Chondrocyte (in vitro differentiated cells): Measurements from ENCODE around the gene TGFBR1. TPM values are rescaled to one million over a fixed set of nuclear protein-coding genes. Genes with fewer than 3 reads are reported as not detected.

Experiments
- DNase-seq: peaks from one replicate; pipeline ENCODE4 v3.0.0; 2021; ENCODE audit warnings: mixed read lengths, low spot score
- H3K27ac Mint-ChIP-seq: one replicate; pipeline ENCODE4 v1.8.0; 2021; ENCODE audit warnings: mild to moderate bottlenecking, moderate library complexity, mixed read lengths; ENCODE audit not compliant: unreplicated experiment
- H3K27me3 Mint-ChIP-seq: 2 replicates; pipeline ENCODE4 v1.8.0; 2021; ENCODE audit warnings: low read depth, mixed read lengths
- H3K36me3 Mint-ChIP-seq: 2 replicates; pipeline ENCODE4 v1.8.0; 2021; ENCODE audit warnings: low read depth, mixed read lengths
- H3K4me1 Mint-ChIP-seq: 2 replicates; pipeline ENCODE4 v1.8.0; 2021; ENCODE audit warnings: low read depth, mild to moderate bottlenecking, mixed read lengths
- H3K4me3 Mint-ChIP-seq: one replicate; pipeline ENCODE4 v1.8.0; 2021; ENCODE audit warnings: mild to moderate bottlenecking, moderate library complexity, mixed read lengths; ENCODE audit not compliant: unreplicated experiment
- H3K9me3 Mint-ChIP-seq: 2 replicates; pipeline ENCODE4 v1.8.0; 2021; ENCODE audit warnings: low read depth, mixed read lengths
- CTCF ChIP-seq: fragments of 200-600 bp; sonication (generic); IDR thresholded peaks from 2 replicates; pipeline ENCODE4 v1.5.0; 2021; ENCODE audit warnings: antibody characterized with exemption, mild to moderate bottlenecking, moderate library complexity
- total RNA-seq: library from RNA; stranded (reverse); gene quantifications from 3 replicates; pipeline ENCODE4 v1.2.1, GENCODE V29; 2021

TGFBR1 gene
- total RNA-seq, 1 donor from 2014 or later: 109 TPM

GRCh38 chr9:99114846-99115500, 10.1 kb downstream of the TGFBR1 start:
- Mint-ChIP-seq H3K4me1 (peaks cover 79% of the 10 kb centered on the region), H3K36me3 (no peaks in the 10 kb centered on the region), H3K27me3 (no peaks in the 10 kb centered on the region)

DNA sequence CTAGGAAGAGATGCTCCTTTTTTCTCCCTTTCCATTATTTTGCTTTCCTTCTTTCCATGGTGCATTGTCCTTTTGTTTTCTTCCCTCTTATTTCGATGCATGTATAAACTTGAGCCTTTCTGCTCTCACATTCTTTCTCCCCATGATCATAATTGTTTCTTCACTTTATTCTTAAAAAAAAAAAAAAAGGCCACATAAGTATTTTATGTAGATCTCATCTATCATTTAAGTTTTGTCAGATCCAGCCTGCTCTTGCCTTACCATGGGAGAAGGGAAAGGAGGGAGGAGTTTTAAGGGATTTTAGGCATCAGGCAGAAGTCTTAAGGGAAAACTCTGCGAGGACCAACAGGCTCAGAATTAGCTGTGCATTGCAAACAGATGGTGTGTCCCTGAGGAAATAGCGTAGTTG, 11.1 kb downstream of the TGFBR1 start:
- TF ChIP-seq CTCF: no peak
- H3K36me3 Mint-ChIP-seq: no peaks in the 10 kb centered on the region
- peaks cover 79% of the 10 kb centered on the region for H3K4me1 Mint-ChIP-seq
- H3K27ac Mint-ChIP-seq: no peak overlapping the region
- no peak for DNase-seq
- no peak overlapping the region for H3K4me3 Mint-ChIP-seq
- no peaks in the 10 kb centered on the region for H3K9me3 Mint-ChIP-seq
- no peaks in the 10 kb centered on the region for H3K27me3 Mint-ChIP-seq

More at GRCh38 chr9:99114846-99115500, 10.1 kb downstream of the TGFBR1 start:
- no peaks in the 10 kb centered on the region for H3K9me3 Mint-ChIP-seq
- no peak for TF ChIP-seq CTCF
- DNase-seq: no peak
- H3K27ac Mint-ChIP-seq: no peak overlapping the region
- no peak overlapping the region for H3K4me3 Mint-ChIP-seq

GRCh38 chr9:99118782-99119466, 14.0 kb downstream of the TGFBR1 start:
- Mint-ChIP-seq H3K4me1 (peaks cover 84% of the 10 kb centered on the region), H3K27me3 (no peaks in the 10 kb centered on the region), H3K36me3 (no peaks in the 10 kb centered on the region), H3K4me3 (no peak overlapping the region), H3K27ac (no peak overlapping the region), H3K9me3 (no peaks in the 10 kb centered on the region)
- DNase-seq: no peak
- TF ChIP-seq CTCF: no peak

- TF ChIP-seq CTCF: no peak
- H3K4me1 Mint-ChIP-seq: peaks cover 80% of the 10 kb centered on the region
- no peak for DNase-seq
- H3K36me3 Mint-ChIP-seq: no peaks in the 10 kb centered on the region
- H3K27ac Mint-ChIP-seq: no peak overlapping the region
- H3K9me3 Mint-ChIP-seq: no peaks in the 10 kb centered on the region
- H3K4me3 Mint-ChIP-seq: no peak overlapping the region
- H3K27me3 Mint-ChIP-seq: no peaks in the 10 kb centered on the region
These were observed 15.2 kb downstream of the TGFBR1 start for GRCh38 chr9:99119976-99120655.

- no peak for DNase-seq
- no peak for TF ChIP-seq CTCF
- no peaks in the 10 kb centered on the region for H3K27me3 Mint-ChIP-seq
- peaks cover 79% of the 10 kb centered on the region for H3K4me1 Mint-ChIP-seq
- H3K36me3 Mint-ChIP-seq: no peaks in the 10 kb centered on the region
- no peak overlapping the region for H3K4me3 Mint-ChIP-seq
- no peak overlapping the region for H3K27ac Mint-ChIP-seq
- H3K9me3 Mint-ChIP-seq: no peaks in the 10 kb centered on the region
These were observed 16.7 kb downstream of the TGFBR1 start for GRCh38 chr9:99121604-99122003.
